Measurements from ENCODE around the gene RAB6C. TPM values are rescaled to one million over a fixed set of nuclear protein-coding genes. Genes with fewer than 3 reads are reported as not detected.
"Not testable (repeated sequence)": the region's sequence is repeated elsewhere in the genome, so short reads cannot be mapped to it uniquely, and the experiment has no call there.

Gene RAB6C
- total RNA-seq, 2 donors from 2014 or later = not detected

DNA sequence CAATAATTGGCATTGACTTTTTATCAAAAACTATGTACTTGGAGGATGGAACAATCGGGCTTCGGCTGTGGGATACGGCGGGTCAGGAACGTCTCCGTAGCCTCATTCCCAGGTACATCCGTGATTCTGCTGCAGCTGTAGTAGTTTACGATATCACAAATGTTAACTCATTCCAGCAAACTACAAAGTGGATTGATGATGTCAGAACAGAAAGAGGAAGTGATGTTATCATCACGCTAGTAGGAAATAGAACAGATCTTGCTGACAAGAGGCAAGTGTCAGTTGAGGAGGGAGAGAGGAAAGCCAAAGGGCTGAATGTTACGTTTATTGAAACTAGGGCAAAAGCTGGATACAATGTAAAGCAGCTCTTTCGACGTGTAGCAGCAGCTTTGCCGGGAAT is 780 bp downstream of the RAB6C start:
- not testable (repeated sequence) for DNase-seq (ENCODE audit: low spot score in 2 of 2); H3K9me3 Mint-ChIP-seq; H3K27ac Mint-ChIP-seq
- ATAC-seq = peak in 1 of 2 donors; percentile 52
- H3K36me3 Mint-ChIP-seq = peaks cover 0 to 23% of the 10 kb centered on the region in 2 donors

DNA sequence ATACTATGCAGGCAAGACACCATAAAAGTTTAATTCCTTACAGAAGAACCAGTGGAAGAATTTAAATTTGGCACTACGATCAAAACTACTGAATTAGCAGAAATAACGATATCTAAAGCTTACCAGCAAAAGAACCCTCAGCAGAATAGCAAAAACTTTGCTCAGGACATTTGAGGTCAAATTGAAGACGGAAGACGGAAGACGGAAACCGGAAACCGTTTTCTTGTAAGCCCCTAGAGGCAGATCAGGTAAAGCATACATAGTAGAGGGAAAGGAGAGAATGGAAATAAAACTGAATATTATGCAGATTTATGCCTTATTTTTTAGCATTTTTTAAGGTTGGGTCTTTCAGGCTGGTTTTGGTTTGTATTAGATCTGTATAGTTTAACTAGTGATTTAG is 2.2 kb downstream of the RAB6C start:
- not testable (repeated sequence) for ATAC-seq; DNase-seq (ENCODE audit: low spot score in 2 of 2); H3K9me3 Mint-ChIP-seq; H3K27ac Mint-ChIP-seq
- peaks cover 0 to 23% of the 10 kb centered on the region in 2 donors for H3K36me3 Mint-ChIP-seq

DNA sequence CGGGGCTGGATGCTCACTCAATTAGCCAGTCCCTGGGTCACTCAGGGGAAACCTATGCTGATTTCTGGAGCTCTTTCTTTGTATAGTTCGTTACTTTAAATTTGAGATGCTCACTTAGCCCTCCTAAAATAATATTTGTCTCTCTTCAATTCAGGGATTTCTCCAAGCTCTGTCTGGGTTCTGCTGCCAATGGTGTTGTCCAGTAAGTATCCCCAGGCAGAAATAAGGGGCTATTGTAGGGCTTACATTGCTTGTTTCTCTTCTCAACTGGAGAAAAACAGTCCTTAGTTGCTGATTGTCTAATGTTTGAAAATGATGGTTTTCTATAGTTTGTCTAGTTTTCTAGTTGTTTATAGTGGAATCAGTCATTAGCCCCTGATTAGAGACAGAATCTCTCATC is 5.0 kb downstream of the RAB6C start:
- ATAC-seq = no peak
- Mint-ChIP-seq H3K9me3 (peaks cover 0 to 3% of the 10 kb centered on the region in 2 donors), H3K36me3 (peaks cover 0 to 15% of the 10 kb centered on the region in 2 donors), H3K27ac (no peak overlapping the region)
- DNase-seq (ENCODE audit: low spot score in 2 of 2) = no peak

DNA sequence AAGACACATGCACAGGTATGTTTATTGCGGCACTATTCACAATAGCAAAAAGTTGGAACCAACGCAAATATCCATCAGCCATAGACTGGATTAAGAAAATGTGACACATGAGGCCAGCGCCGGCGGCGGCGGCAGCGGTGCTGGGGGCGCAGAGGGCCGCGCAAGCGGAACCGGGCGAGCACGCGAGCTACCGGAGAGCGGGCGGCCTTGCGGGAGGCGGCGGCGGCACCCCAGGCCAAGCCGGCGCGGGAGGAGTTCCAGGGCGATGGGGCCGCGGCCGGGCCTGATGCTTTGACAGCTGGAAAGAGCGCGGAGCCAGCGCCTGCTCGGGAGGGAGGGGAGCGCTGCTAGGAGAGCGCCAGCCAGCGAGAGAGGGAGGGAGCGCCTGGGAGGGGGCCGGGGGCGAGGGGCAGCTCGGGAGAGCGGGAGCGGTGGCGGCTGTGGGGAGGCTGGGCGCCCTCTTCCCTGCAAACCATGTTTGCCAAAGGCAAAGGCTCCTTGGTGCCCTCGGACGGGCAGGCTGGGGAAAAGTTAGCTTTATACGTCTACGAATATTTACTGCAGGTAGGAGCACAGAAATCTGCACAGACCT is 13.0 kb downstream of the RAB6C start:
- not testable (repeated sequence) for DNase-seq (ENCODE audit: low spot score in 2 of 2); H3K9me3 Mint-ChIP-seq; ATAC-seq; H3K36me3 Mint-ChIP-seq; H3K27ac Mint-ChIP-seq

DNA sequence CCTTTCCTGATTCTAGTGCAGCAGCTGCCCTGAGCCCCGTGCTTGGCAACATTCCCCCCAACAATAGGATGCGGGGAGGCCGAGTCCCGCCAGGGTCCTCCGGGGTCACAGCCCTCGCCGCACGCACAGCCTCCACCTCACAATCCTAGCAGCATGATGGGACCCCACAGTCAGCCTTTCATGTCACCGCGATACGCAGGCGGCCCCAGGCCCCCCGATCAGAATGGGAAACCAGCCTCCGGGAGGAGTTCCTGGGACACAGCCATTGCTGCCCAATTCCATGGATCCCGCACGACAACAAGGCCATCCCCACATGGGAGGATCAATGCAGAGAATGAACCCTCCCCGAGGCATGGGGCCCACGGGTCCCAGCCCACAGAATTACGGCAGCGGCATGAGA is 13.7 kb downstream of the RAB6C start:
- H3K36me3 Mint-ChIP-seq; ATAC-seq; DNase-seq (ENCODE audit: low spot score in 2 of 2): not testable (repeated sequence)

DNA sequence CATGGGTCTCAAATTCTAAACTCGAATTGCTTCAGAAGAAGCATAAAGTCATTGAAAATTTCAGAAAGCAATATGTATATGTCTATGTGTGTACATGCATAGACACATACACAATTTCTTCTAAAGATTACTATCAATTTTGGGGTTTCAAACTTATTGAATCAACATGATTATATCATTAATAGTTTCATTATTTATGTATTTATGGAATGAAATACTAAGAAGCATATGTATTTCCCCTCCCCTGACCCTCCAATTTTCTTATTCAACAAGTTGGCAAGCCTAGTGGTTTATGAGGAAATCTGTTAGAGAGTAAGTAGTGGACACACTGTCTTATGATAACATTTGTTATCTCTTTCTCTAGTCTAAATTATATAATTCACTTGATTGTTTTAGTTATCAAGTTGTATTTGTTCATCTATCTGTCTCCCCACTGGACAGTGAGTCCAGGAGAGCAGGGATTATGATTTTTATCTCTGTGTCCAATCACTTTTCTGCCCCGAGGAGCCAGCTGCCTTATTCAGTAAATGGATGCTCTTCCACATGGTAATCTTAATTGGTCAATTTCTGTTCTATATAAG is 17.3 kb downstream of the RAB6C start:
- not testable (repeated sequence) for H3K9me3 Mint-ChIP-seq; ATAC-seq; H3K27ac Mint-ChIP-seq; DNase-seq (ENCODE audit: low spot score in 2 of 2)
- H3K36me3 Mint-ChIP-seq = peaks cover 0 to 11% of the 10 kb centered on the region in 2 donors

More for the DNA sequence above, 13.7 kb downstream of the RAB6C start:
- H3K27ac Mint-ChIP-seq, H3K9me3 Mint-ChIP-seq: not testable (repeated sequence)

DNA sequence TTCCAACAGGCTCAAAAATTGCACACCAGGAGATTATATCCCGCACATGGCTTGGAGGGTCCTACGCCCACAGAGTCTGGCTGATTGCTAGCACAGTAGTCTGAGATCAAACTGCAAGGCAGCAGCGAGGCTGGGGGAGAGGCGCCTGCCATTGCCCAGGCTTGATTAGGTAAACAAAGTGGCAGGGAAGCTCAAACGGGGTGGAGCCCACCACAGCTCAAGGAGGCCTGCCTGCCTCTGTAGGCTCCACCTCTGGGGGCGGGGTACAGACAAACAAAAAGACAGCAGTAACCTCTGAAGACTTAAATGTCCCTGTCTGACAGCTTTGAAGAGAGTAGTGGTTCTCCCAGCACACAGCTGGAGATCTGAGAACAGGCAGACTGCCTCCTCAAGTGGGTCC is 19.3 kb downstream of the RAB6C start:
- not testable (repeated sequence) for DNase-seq (ENCODE audit: low spot score in 2 of 2); ATAC-seq; H3K36me3 Mint-ChIP-seq; H3K27ac Mint-ChIP-seq; H3K9me3 Mint-ChIP-seq

DNA sequence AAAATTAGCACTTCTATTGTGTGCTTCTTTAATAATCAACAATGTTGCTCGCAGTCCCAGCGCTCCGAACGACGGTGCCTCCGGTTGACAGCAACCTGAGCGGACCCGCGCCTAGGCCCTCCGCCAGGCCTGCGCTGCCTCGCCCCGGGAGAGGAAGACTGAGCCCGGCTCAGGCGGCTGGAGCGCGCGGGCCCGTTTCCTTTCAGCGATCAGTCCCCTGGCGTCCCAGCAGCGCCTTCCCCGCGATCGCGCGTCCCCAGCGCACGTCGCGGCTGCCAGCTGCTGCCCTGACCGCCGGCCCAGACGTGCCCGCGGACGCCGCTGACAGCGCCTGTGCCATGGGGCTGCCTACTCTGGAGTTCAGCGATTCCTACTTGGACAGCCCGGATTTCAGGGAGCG is 26.4 kb downstream of the RAB6C start:
- H3K9me3 Mint-ChIP-seq; DNase-seq (ENCODE audit: low spot score in 2 of 2); H3K27ac Mint-ChIP-seq; ATAC-seq; H3K36me3 Mint-ChIP-seq: not testable (repeated sequence)

GRCh38 chr2:130016701-130017100 is 37.2 kb downstream of the RAB6C start:
- DNase-seq (ENCODE audit: low spot score in 2 of 2); ATAC-seq; H3K27ac Mint-ChIP-seq: not testable (repeated sequence)
- peaks cover 0 to 15% of the 10 kb centered on the region in 2 donors for H3K36me3 Mint-ChIP-seq
- peaks cover 9 to 19% of the 10 kb centered on the region in 2 donors for H3K9me3 Mint-ChIP-seq

DNA sequence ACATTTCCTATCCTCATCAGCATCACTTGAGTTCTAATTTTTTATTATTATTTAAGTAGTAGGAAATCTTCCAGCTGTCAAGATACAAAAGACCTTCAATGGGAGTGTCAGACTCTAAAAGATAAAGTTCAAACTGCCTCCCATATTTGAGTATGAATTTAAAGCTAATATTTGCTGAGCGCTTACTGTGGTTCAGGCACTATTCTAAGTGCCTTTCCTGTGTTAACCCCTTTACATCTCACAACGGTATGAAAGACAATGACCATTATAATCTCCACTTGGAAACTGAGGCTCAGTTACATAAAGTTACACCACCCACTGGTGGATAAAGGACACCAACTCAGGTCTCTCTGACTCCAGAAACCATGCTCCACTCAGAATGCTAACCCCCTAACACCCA is 39.9 kb downstream of the RAB6C start:
- ATAC-seq = no peak
- Mint-ChIP-seq H3K9me3 (peaks cover 8 to 13% of the 10 kb centered on the region in 2 donors), H3K36me3 (peaks cover 0 to 11% of the 10 kb centered on the region in 2 donors), H3K27ac (no peak overlapping the region)
- DNase-seq (ENCODE audit: low spot score in 2 of 2) = no peak

DNA sequence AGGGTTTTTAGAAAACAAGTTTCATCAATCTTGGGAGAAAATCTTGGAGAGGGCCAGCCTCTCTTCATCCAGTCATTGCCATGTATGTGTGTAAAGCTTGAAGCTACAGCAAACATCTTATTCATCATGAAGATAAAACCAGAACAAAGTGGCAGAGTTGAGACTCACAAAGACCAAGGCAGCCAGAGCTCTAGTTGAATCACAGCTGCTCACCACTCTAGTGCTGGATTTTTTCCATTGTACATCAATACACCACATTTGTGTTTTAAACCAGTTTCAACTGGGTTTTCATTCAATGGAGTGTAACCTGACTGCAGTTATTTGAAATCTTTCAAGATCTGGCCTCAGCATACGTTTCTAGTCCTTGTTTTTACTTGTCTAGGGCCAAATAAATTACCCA is 40.6 kb downstream of the RAB6C start:
- H3K9me3 Mint-ChIP-seq; DNase-seq (ENCODE audit: low spot score in 2 of 2); ATAC-seq; H3K36me3 Mint-ChIP-seq; H3K27ac Mint-ChIP-seq: not testable (repeated sequence)

GRCh38 chr2:130025931-130026330 is 46.5 kb downstream of the RAB6C start:
- not testable (repeated sequence) for DNase-seq (ENCODE audit: low spot score in 2 of 2); H3K9me3 Mint-ChIP-seq; ATAC-seq; H3K27ac Mint-ChIP-seq; H3K36me3 Mint-ChIP-seq

Other genes with a start within 250 kb of the RAB6C start
- not detected for gene POTEF, start 149.6 kb downstream of the RAB6C start, total RNA-seq
- gene CCDC74B, start 165.4 kb downstream of the RAB6C start, total RNA-seq = 1 to 10 TPM; 1.7 to 2.8 TPM
- gene SMPD4, start 201.9 kb downstream of the RAB6C start, total RNA-seq = 10 to 100 TPM; 80.4 to 91.7 TPM
- 100 to 1,000 TPM; 392 to 450 TPM for gene MZT2B, start 202.6 kb downstream of the RAB6C start, total RNA-seq
- not detected for gene TUBA3E, start 218.8 kb downstream of the RAB6C start, total RNA-seq